Measurements from ENCODE around the gene PNPLA8. TPM values are rescaled to one million over a fixed set of nuclear protein-coding genes. Genes with fewer than 3 reads are reported as not detected.
"Not testable (repeated sequence)": the region's sequence is repeated elsewhere in the genome, so short reads cannot be mapped to it uniquely, and the experiment has no call there.

The PNPLA8 gene
- total RNA-seq, 3 donors from 2014 or later (not counting 1 experiment from before 2014, with no cell fraction given) = 68.6 to 80.2 (median 68.9) TPM

GRCh38 chr7:108557191-108557590 is 31.3 kb upstream of the PNPLA8 start:
- H3K27me3 ChIP-seq (ENCODE audit: control insufficient read depth, insufficient read depth, low read length) = no peaks in the 10 kb centered on the region
- ATAC-seq (no peak), DNase-seq (no peak)
- no peaks in the 10 kb centered on the region for H3K36me3 ChIP-seq (ENCODE audit: control insufficient read depth, insufficient read depth, low read length)
- no peaks in the 10 kb centered on the region for H3K27me3 Mint-ChIP-seq (ENCODE audit: low read depth in 2 of 2)
- H3K4me3 Mint-ChIP-seq = no peak overlapping the region
- H3K4me3 ChIP-seq (ENCODE audit: low read length) = no peak overlapping the region
- no peak overlapping the region for H3K27ac Mint-ChIP-seq
- H3K27ac ChIP-seq (ENCODE audit: low read length) = no peak overlapping the region
- 96% methylated on average over 2 of the region's 3 CpGs for whole genome bisulfite sequencing (ENCODE audit: insufficient coverage)
- H3K9me3 Mint-ChIP-seq = peaks cover 7 to 10% of the 10 kb centered on the region in 2 donors
- intact Hi-C loops (cut with micrococcal nuclease) = no loop called here
- peaks cover 5 to 8% of the 10 kb centered on the region in 2 donors for H3K4me1 Mint-ChIP-seq
- no peaks in the 10 kb centered on the region for H3K4me1 ChIP-seq (ENCODE audit: control insufficient read depth, insufficient read depth, low read length)
- peaks cover 14% of the 10 kb centered on the region for H3K9me3 ChIP-seq (ENCODE audit: control insufficient read depth, insufficient read depth, low read length)
- H3K36me3 Mint-ChIP-seq = peaks cover 11% of the 10 kb centered on the region
- no peak for TF ChIP-seq CTCF (IDR thresholded peaks at IDR 0.05)

DNA sequence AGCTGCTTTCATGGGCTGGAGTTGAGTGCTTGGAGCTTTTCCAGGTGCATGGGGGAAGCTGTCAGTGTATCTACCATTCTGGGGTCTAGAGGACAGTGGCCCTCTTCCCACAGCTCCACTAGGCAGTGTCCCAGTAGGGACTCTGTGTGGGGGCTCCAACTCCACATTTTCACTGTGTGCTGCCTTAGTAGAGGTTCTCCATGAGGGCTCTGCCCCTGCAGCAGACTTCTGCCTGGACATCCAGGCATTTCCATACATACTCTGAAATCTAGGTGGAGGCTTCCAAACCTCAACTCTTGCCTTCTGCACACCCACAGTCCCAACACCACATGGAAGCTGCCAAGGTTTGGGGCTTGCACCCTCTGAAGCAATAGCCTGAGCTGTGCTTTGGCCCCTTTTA is 30.7 kb upstream of the PNPLA8 start:
- DNase-seq; H3K27ac Mint-ChIP-seq; H3K27me3 ChIP-seq (ENCODE audit: control insufficient read depth, insufficient read depth, low read length); intact Hi-C loops (cut with micrococcal nuclease); H3K9me3 Mint-ChIP-seq; H3K4me3 ChIP-seq (ENCODE audit: low read length); H3K4me1 ChIP-seq (ENCODE audit: control insufficient read depth, insufficient read depth, low read length); H3K27ac ChIP-seq (ENCODE audit: low read length); H3K36me3 ChIP-seq (ENCODE audit: control insufficient read depth, insufficient read depth, low read length); ATAC-seq; H3K4me1 Mint-ChIP-seq; H3K27me3 Mint-ChIP-seq (ENCODE audit: low read depth in 2 of 2); H3K4me3 Mint-ChIP-seq: not testable (repeated sequence)
- peaks cover 14% of the 10 kb centered on the region for H3K9me3 ChIP-seq (ENCODE audit: control insufficient read depth, insufficient read depth, low read length)
- H3K36me3 Mint-ChIP-seq = peaks cover 11% of the 10 kb centered on the region

- H3K4me3 Mint-ChIP-seq; H3K4me3 ChIP-seq (ENCODE audit: low read length); H3K27me3 ChIP-seq (ENCODE audit: control insufficient read depth, insufficient read depth, low read length); H3K36me3 Mint-ChIP-seq; DNase-seq; H3K9me3 ChIP-seq (ENCODE audit: control insufficient read depth, insufficient read depth, low read length); intact Hi-C loops (cut with micrococcal nuclease); H3K36me3 ChIP-seq (ENCODE audit: control insufficient read depth, insufficient read depth, low read length); H3K27ac Mint-ChIP-seq; H3K4me1 ChIP-seq (ENCODE audit: control insufficient read depth, insufficient read depth, low read length); H3K9me3 Mint-ChIP-seq; H3K27ac ChIP-seq (ENCODE audit: low read length); ATAC-seq; H3K4me1 Mint-ChIP-seq: not testable (repeated sequence)
- 75% methylated on average over 1 of the region's 2 CpGs for WGBS (ENCODE audit: insufficient coverage)
- H3K27me3 Mint-ChIP-seq (ENCODE audit: low read depth in 2 of 2) = peaks cover 6 to 16% of the 10 kb centered on the region in 2 donors
These were observed 22.4 kb upstream of the PNPLA8 start for GRCh38 chr7:108548141-108548896.

- Mint-ChIP-seq H3K9me3 (no peaks in the 10 kb centered on the region), H3K4me3 (no peak overlapping the region), H3K36me3 (no peaks in the 10 kb centered on the region), H3K27me3 (ENCODE audit: low read depth in 2 of 2) (peaks cover 4 to 8% of the 10 kb centered on the region in 2 donors), H3K27ac (no peak overlapping the region), H3K4me1 (no peaks in the 10 kb centered on the region)
- no peaks in the 10 kb centered on the region for H3K9me3 ChIP-seq (ENCODE audit: control insufficient read depth, insufficient read depth, low read length)
- no peak overlapping the region for H3K27ac ChIP-seq (ENCODE audit: low read length)
- no peaks in the 10 kb centered on the region for H3K36me3 ChIP-seq (ENCODE audit: control insufficient read depth, insufficient read depth, low read length)
- H3K4me3 ChIP-seq (ENCODE audit: low read length) = no peak overlapping the region
- H3K27me3 ChIP-seq (ENCODE audit: control insufficient read depth, insufficient read depth, low read length) = no peaks in the 10 kb centered on the region
- 88% methylated on average over 1 of the region's 2 CpGs for WGBS (ENCODE audit: insufficient coverage)
- H3K4me1 ChIP-seq (ENCODE audit: control insufficient read depth, insufficient read depth, low read length) = no peaks in the 10 kb centered on the region
- DNase-seq = no peak
- intact Hi-C loops (cut with micrococcal nuclease) = no loop called here
- no peak for TF ChIP-seq CTCF (IDR thresholded peaks at IDR 0.05)
- ATAC-seq = no peak
These were observed 15.5 kb upstream of the PNPLA8 start for GRCh38 chr7:108541478-108541877.

- H3K36me3 Mint-ChIP-seq; H3K4me3 Mint-ChIP-seq; H3K9me3 Mint-ChIP-seq; H3K4me1 ChIP-seq (ENCODE audit: control insufficient read depth, insufficient read depth, low read length); DNase-seq; H3K27ac ChIP-seq (ENCODE audit: low read length); H3K9me3 ChIP-seq (ENCODE audit: control insufficient read depth, insufficient read depth, low read length); H3K36me3 ChIP-seq (ENCODE audit: control insufficient read depth, insufficient read depth, low read length); ATAC-seq; H3K4me1 Mint-ChIP-seq; H3K27ac Mint-ChIP-seq; H3K27me3 ChIP-seq (ENCODE audit: control insufficient read depth, insufficient read depth, low read length); intact Hi-C loops (cut with micrococcal nuclease); H3K4me3 ChIP-seq (ENCODE audit: low read length): not testable (repeated sequence)
- H3K27me3 Mint-ChIP-seq (ENCODE audit: low read depth in 2 of 2) = peaks cover 12 to 22% of the 10 kb centered on the region in 2 donors
- WGBS (ENCODE audit: insufficient coverage) = 79% methylated on average over 4 of the region's 4 CpGs
These were observed 12.8 kb upstream of the PNPLA8 start for GRCh38 chr7:108538685-108539084.

DNA sequence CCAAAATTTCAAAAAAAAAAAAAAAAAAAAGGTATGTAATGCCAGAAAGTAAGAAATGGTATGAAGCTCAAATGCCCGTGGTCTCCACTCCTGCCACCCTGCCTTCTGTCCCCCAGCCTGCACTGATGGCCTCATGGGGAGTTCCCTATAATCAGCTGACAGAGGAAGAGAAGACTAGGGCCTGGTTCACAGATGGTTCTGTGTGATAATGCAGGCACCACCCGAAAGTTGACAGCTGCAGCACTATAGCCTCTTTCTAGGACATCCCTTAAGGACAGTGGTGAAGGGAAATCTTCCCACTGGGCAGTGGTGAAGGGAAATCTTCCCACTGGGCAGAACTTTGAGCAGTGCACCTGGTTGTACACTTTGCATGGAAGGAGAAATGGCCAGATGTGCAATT is 12.3 kb upstream of the PNPLA8 start:
- H3K36me3 Mint-ChIP-seq; H3K27ac ChIP-seq (ENCODE audit: low read length); H3K4me3 ChIP-seq (ENCODE audit: low read length); DNase-seq; ATAC-seq; H3K27ac Mint-ChIP-seq; H3K4me3 Mint-ChIP-seq; H3K9me3 Mint-ChIP-seq; H3K4me1 Mint-ChIP-seq; H3K9me3 ChIP-seq (ENCODE audit: control insufficient read depth, insufficient read depth, low read length); intact Hi-C loops (cut with micrococcal nuclease); H3K36me3 ChIP-seq (ENCODE audit: control insufficient read depth, insufficient read depth, low read length); H3K27me3 ChIP-seq (ENCODE audit: control insufficient read depth, insufficient read depth, low read length); H3K4me1 ChIP-seq (ENCODE audit: control insufficient read depth, insufficient read depth, low read length): not testable (repeated sequence)
- H3K27me3 Mint-ChIP-seq (ENCODE audit: low read depth in 2 of 2) = peaks cover 12 to 22% of the 10 kb centered on the region in 2 donors
- 15% methylated on average over 2 of the region's 2 CpGs for WGBS (ENCODE audit: insufficient coverage)
